ENCODE results near the gene BCL2L11. TPM values are rescaled to one million over a fixed set of nuclear protein-coding genes. Genes with fewer than 3 reads are reported as not detected.
A peak's percentile ranks its signal among the peaks of the same experiment; 100 is the strongest.

Gene BCL2L11
- total and polyA plus RNA-seq, 9 of the 15 experiments (the other 6 are each of a cell fraction or from before 2014, with no cell fraction given): 2.2 to 18.8 (median 5.0) TPM

DNA sequence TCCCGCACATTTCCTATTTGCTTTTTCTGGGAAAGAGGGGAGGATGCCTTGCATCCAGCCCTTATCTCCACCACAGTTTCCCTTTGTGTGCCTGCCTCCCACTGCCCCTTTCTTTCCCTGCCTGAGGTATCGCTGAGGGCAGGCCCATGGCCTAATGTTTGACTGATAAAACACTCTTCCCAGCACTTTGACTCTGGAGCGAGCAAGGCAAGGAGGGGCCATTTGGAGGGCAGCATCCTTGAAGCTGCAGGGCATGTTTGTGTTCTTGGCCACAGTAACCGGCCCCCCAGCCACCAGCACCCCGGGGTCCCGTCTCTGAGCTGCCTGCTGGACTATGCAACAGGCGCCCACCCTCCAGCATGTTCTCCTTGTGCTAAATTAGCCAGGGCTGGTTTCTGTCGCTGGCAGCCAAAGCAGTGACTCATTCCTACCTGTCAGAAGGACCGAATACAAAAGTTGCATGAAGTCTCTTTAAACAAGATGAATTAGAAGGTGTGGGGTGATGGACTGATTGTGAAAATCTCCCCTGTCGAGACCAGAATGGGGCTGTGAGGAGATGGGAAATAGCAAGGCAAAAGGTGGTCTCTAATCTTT is 50.7 kb downstream of the BCL2L11 start (continued):
- TF ChIP-seq TBP (optimal IDR thresholded peaks at IDR 0.05; ENCODE audit: low read depth, low read length) (no peak), PKNOX1 (IDR thresholded peaks at IDR 0.05) (no peak), ZNF197 (CRISPR knock-in tag; IDR thresholded peaks at IDR 0.05; ENCODE audit: low read depth) (no peak), DDX20 (tag; IDR thresholded peaks at IDR 0.05; ENCODE audit: low read depth) (no peak), CCAR2 (IDR thresholded peaks at IDR 0.05; ENCODE audit: low read depth, low read length) (no peak), CBFA2T3 (IDR thresholded peaks at IDR 0.05) (peak; percentile 51)

DNA sequence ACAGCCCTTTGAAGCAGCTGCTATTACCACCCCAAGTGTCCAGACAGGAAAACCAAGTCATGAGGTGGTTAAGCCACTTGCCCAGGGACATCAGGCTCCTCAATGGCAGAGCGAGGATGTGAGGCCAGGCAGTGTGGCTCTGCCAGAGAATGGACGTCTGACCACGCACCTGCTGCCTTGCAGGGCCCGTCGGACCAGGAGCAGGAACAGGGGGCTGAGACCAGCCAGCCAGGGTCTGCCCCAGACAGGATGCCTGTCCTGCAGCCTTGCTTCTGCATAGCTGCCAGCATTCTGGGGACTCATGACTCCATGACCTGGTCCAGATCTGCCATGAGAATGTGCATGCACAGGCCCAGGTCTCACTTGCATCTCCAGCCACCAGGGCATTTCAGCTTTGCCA is 52.0 kb downstream of the BCL2L11 start:
- TF ChIP-seq ARNT (IDR thresholded peaks at IDR 0.05) (no peak), TEAD4 (IDR thresholded peaks at IDR 0.05; ENCODE audit: low read length) (no peak), TEAD4 (CRISPR knock-in tag; IDR thresholded peaks at IDR 0.05; ENCODE audit: borderline replicate concordance) (no peak), POLR3A (IDR thresholded peaks at IDR 0.05; ENCODE audit: borderline replicate concordance, extremely low read depth, insufficient read depth, insufficient read length) (no peak), GABPB2 (CRISPR knock-in tag; conservative IDR thresholded peaks at IDR 0.05) (no peak), ATF6 (CRISPR knock-in tag; IDR thresholded peaks at IDR 0.05) (no peak)
- intact Hi-C loops (cut with micrococcal nuclease): no loop called here
- FAIRE-seq (no peak), DNase-seq (ENCODE audit: extremely low read depth in 1 of 4, low spot score in 3 of 4) (no peak), ATAC-seq (no peak)
- no peak overlapping the region for H3K9ac ChIP-seq (ENCODE audit: insufficient read depth in 1 of 2, low read depth in 2 of 2, low read length in 2 of 2)
- CTCF ChIA-PET (ENCODE audit: low intra/inter-chr PET ratio): no interaction called here
- POLR2A ChIA-PET: interaction anchor here (0.7 to 1.3 kb wide), 2 partner anchors 14 to 51 kb away, joined by 3 read pairs; no protein-coding TSS in a partner anchor
- no peaks in the 10 kb centered on the region for H3K36me3 ChIP-seq (ENCODE audit: control insufficient read depth, insufficient read depth, low read length)
- H2AFZ ChIP-seq (ENCODE audit: low read depth, low read length): no peak overlapping the region
- no peaks in the 10 kb centered on the region for H3K9me3 ChIP-seq (replicated peaks; ENCODE audit: control insufficient read depth, insufficient read depth, low read depth, low read length)
- in situ Hi-C loops (cut with MboI): no loop called here
- H3K79me2 ChIP-seq (ENCODE audit: control insufficient read depth, insufficient read depth, low read length): no peaks in the 10 kb centered on the region
- WGBS (ENCODE audit: insufficient coverage, low coverage, missing lambda C conversion rate): 60% methylated on average over 5 of the region's 5 CpGs
- H3K9me1 ChIP-seq (ENCODE audit: control insufficient read depth, insufficient read depth, low read length): no peaks in the 10 kb centered on the region
- no peak overlapping the region for H3K27ac ChIP-seq (ENCODE audit: extremely low read depth, low read depth, low read length)
- no TSS peak for BruUV-seq (replicated peaks)
- H3K4me2 ChIP-seq (ENCODE audit: insufficient read depth, low read length): no peak overlapping the region
- no peaks in the 10 kb centered on the region for H4K20me1 ChIP-seq (replicated peaks; ENCODE audit: control insufficient read depth, insufficient read depth, low read length)
- H3K4me1 ChIP-seq (replicated peaks in 1 of 2; ENCODE audit: control insufficient read depth in 2 of 2, insufficient read depth in 2 of 2, low read length in 2 of 2): peaks cover 17 to 20% of the 10 kb centered on the region in 2 experiments
- H3K27me3 ChIP-seq (ENCODE audit: control insufficient read depth in 2 of 2, insufficient read depth in 2 of 2, low read length in 2 of 2): peaks cover 0 to 23% of the 10 kb centered on the region in 2 experiments; a peak in 3 of 5 replicates
- H3K4me3 ChIP-seq: no peak overlapping the region
